HepG2 (cell line): ENCODE data around the gene ALDH16A1. TPM values are rescaled to one million over a fixed set of nuclear protein-coding genes. Genes with fewer than 3 reads are reported as not detected.
A peak's percentile ranks its signal among the peaks of the same experiment; 100 is the strongest.

Source experiments
- ATF5 ChIP-seq: sonication (generic); formaldehyde crosslinking; IDR thresholded peaks from 2 replicates; pipeline ENCODE4 v1.4.0; 2020; ENCODE audit warnings: mild to moderate bottlenecking, low read depth, missing genetic modification reagents
- CREM ChIP-seq, 2 experiments: sonication (generic) in 1 of 2; formaldehyde crosslinking in 1 of 2; IDR thresholded peaks; 2 replicates each; pipeline versions ENCODE4 v1.4.0 to v1.6.1; 2016 to 2020; ENCODE audit warnings: antibody characterized with exemption in 1 of 2, mild to moderate bottlenecking in 1 of 2, missing genetic modification reagents in 1 of 2
- CTCF ChIP-seq: sonication (generic); formaldehyde crosslinking; IDR thresholded peaks from 2 replicates; pipeline ENCODE4 v1.5.0; 2020; ENCODE audit warnings: mild to moderate bottlenecking, missing genetic modification reagents, moderate library complexity
- IRF2 ChIP-seq: IDR thresholded peaks from 2 replicates; pipeline ENCODE4 v1.6.1; 2018; ENCODE audit warnings: missing genetic modification reagents, missing compliant biosample characterization
- KLF9 ChIP-seq: IDR thresholded peaks from 2 replicates; pipeline ENCODE4 v1.6.1; 2016; ENCODE audit warnings: low read depth
- RXRA ChIP-seq: sonication (generic); formaldehyde crosslinking; IDR thresholded peaks from 2 replicates; pipeline ENCODE4 v1.5.1; 2020; ENCODE audit warnings: missing genetic modification reagents
- SYNCRIP ChIP-seq: fragments of 200-400 bp; formaldehyde crosslinking; IDR thresholded peaks from 2 replicates; pipeline ENCODE4 v1.6.1; 2018; ENCODE audit warnings: mild to moderate bottlenecking, low read depth, low read length; ENCODE audit not compliant: insufficient read depth
- ZBTB10 ChIP-seq: sonication (generic); formaldehyde crosslinking; IDR thresholded peaks from 2 replicates; pipeline ENCODE4 v1.4.0; 2020; ENCODE audit warnings: missing genetic modification reagents, borderline replicate concordance
- ZBTB4 ChIP-seq: sonication (generic); formaldehyde crosslinking; IDR thresholded peaks from 2 replicates; pipeline ENCODE4 v1.4.0; 2020; ENCODE audit warnings: missing genetic modification reagents, mild to moderate bottlenecking, borderline replicate concordance
- ZNF20 ChIP-seq: sonication (generic); formaldehyde crosslinking; IDR thresholded peaks from 2 replicates; pipeline ENCODE4 v1.4.0; 2020; ENCODE audit warnings: mild to moderate bottlenecking, moderate library complexity, missing genetic modification reagents
- ZNF562 ChIP-seq: sonication (generic); formaldehyde crosslinking; IDR thresholded peaks from 2 replicates; pipeline ENCODE4 v1.8.0; 2022; ENCODE audit warnings: missing genetic modification reagents, borderline replicate concordance
- ZNF883 ChIP-seq: sonication (generic); formaldehyde crosslinking; IDR thresholded peaks from 2 replicates; pipeline ENCODE4 v1.5.1; 2020; ENCODE audit warnings: mild to moderate bottlenecking, missing genetic modification reagents; ENCODE audit errors: not compliant biosample characterization
- polyA plus RNA-seq, 8 experiments: library from polyadenylated mRNA; depleted of rRNA in 3 of 8; stranded (reverse) in 7 of 8; unstranded in 1 of 8; fragments of >200 nt; fragmentation: Illumina TruSeq in 4 of 8; extraction: Trizol in 4 of 8; gene quantifications; 2 replicates each; pipeline versions ENCODE4 v1.2.1 to v1.2.3, GENCODE V29; 2011 to 2016; ENCODE audit warnings: low read depth in 4 of 8, missing spikeins in 1 of 8, mixed read lengths in 1 of 8; ENCODE audit not compliant: insufficient read depth in 1 of 8
- total RNA-seq, 5 experiments: library from RNA; depleted of rRNA; stranded (reverse); fragments of >200 nt; fragmentation: Illumina TruSeq; extraction: Trizol; gene quantifications; 2 replicates each; pipeline ENCODE4 v1.2.3, GENCODE V29; 2016; ENCODE audit warnings: low read depth in 1 of 5
- TF ChIP-seq, protein P1 (sequence below): sonication (generic); formaldehyde crosslinking; IDR thresholded peaks from 2 replicates; pipeline ENCODE4 v1.4.0; 2020; ENCODE audit warnings: missing genetic modification reagents, borderline replicate concordance
- TF ChIP-seq, protein P2 (sequence below): sonication (generic); formaldehyde crosslinking; IDR thresholded peaks from 2 replicates; pipeline ENCODE4 v1.4.0; 2020; ENCODE audit warnings: mild to moderate bottlenecking, missing genetic modification reagents

ALDH16A1 gene
- total and polyA plus RNA-seq, 2 of the 13 experiments (the other 11 are each of a cell fraction or from before 2014, with no cell fraction given): 8.4 to 34.9 TPM

DNA sequence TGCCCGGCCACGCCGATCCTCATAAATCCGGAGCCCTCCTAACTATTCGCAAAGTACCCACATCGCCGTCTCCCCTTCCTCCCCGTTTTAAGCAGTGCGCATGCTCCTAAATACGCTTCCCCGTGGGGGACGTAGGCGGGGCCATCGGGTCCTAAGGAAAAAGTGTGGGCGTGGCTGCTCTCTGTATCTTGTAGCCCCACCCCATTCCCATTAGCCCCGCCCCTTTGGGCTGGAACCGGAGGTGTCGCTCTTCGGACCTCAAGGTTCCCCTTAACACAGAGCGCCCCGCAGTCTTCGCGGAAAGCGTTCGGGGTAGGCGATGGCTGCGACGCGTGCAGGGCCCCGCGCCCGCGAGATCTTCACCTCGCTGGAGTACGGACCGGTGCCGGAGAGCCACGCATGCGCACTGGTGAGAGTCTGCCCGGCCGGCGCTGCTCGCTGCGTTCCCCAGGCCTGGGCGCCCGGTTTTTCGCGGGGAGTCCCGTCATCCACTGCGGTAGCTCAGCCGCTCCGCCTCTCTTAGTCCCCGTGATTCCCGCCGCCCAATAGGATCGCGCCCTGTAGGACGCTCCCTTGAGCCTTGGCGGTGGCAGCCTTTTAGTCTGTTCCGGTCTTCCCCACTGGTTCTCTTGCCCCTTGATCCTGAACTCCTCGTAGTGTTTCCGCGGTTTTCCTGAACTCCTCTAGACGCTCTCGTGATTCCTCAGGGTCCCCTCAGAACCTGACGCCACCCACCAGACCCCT is at the start of gene ALDH16A1 (continued):
- TF ChIP-seq ZBTB10 (CRISPR knock-in tag) (peak; percentile 25; the same call in 1 of the 2 replicates), CTCF (peak; percentile 9), ZNF562 (no peak), KLF9 (CRISPR knock-in tag) (no peak), RXRA (CRISPR knock-in tag) (peak; percentile 30; the same call in 1 of the 2 replicates), ZNF883 (CRISPR knock-in tag) (peak; percentile 69), ZNF20 (peak; percentile 84; the same call in 1 of the 2 replicates), CREM (IDR thresholded peaks at IDR 0.05) (peak; percentile 56), CREM (CRISPR knock-in tag; IDR thresholded peaks at IDR 0.05) (no peak), ZBTB4 (no peak), IRF2 (CRISPR knock-in tag) (peak; percentile 58; the same call in 1 of the 2 replicates), ATF5 (no peak), SYNCRIP (no peak)
- TF ChIP-seq, protein P1, sequence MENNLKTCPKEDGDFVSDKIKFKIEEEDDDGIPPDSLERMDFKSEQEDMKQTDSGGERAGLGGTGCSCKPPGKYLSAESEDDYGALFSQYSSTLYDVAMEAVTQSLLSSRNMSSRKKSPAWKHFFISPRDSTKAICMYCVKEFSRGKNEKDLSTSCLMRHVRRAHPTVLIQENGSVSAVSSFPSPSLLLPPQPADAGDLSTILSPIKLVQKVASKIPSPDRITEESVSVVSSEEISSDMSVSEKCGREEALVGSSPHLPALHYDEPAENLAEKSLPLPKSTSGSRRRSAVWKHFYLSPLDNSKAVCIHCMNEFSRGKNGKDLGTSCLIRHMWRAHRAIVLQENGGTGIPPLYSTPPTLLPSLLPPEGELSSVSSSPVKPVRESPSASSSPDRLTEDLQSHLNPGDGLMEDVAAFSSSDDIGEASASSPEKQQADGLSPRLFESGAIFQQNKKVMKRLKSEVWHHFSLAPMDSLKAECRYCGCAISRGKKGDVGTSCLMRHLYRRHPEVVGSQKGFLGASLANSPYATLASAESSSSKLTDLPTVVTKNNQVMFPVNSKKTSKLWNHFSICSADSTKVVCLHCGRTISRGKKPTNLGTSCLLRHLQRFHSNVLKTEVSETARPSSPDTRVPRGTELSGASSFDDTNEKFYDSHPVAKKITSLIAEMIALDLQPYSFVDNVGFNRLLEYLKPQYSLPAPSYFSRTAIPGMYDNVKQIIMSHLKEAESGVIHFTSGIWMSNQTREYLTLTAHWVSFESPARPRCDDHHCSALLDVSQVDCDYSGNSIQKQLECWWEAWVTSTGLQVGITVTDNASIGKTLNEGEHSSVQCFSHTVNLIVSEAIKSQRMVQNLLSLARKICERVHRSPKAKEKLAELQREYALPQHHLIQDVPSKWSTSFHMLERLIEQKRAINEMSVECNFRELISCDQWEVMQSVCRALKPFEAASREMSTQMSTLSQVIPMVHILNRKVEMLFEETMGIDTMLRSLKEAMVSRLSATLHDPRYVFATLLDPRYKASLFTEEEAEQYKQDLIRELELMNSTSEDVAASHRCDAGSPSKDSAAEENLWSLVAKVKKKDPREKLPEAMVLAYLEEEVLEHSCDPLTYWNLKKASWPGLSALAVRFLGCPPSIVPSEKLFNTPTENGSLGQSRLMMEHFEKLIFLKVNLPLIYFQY: no peak
- TF ChIP-seq, protein P2, sequence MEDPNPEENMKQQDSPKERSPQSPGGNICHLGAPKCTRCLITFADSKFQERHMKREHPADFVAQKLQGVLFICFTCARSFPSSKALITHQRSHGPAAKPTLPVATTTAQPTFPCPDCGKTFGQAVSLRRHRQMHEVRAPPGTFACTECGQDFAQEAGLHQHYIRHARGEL (CRISPR knock-in tag): 0 out of 2 replicates have a peak, but pooled peaks have one; percentile 43
